GM19025 (cell line): ENCODE measurements around the gene BOLL.
A peak's percentile ranks its signal among the peaks of the same experiment; 100 is the strongest.
"Not testable (repeated sequence)": the region's sequence is repeated elsewhere in the genome, so short reads cannot be mapped to it uniquely, and the experiment has no call there.

ENCODE experiments used
- ATAC-seq: cut with Tn5 transposase; IDR thresholded peaks from one replicate; pipeline ENCODE4 v1.9.1; 2021; ENCODE audit warnings: mild to moderate bottlenecking, low read depth, moderate library complexity; ENCODE audit not compliant: unreplicated experiment

The BOLL gene

GRCh38 chr2:197784956-197785941 is at the start of gene BOLL:
Gene BOLL (minus strand): TSS chr2:197785319. CDS start chr2:197781850, 3,469 bp downstream.
- ATAC-seq, result no peak

- not testable (repeated sequence) for ATAC-seq
These were observed 49.7 kb upstream of the BOLL start for GRCh38 chr2:197834771-197835170.

- no peak for ATAC-seq
These were observed 43.5 kb upstream of the BOLL start for GRCh38 chr2:197828464-197829135.

GRCh38 chr2:197827618-197828017 is 42.5 kb upstream of the BOLL start:
- no peak for ATAC-seq

GRCh38 chr2:197822333-197822732 is 37.2 kb upstream of the BOLL start:
- no peak for ATAC-seq

GRCh38 chr2:197821550-197822289 is 36.6 kb upstream of the BOLL start:
- ATAC-seq, result no peak

- ATAC-seq, result no peak
These were observed 29.4 kb upstream of the BOLL start for GRCh38 chr2:197814526-197814925.

- no peak for ATAC-seq
These were observed 28.1 kb upstream of the BOLL start for GRCh38 chr2:197813093-197813787.

GRCh38 chr2:197810491-197810890 is 25.4 kb upstream of the BOLL start:
- ATAC-seq, result no peak

GRCh38 chr2:197810016-197810415 is 24.9 kb upstream of the BOLL start:
- ATAC-seq, result no peak

- no peak for ATAC-seq
These were observed 23.9 kb upstream of the BOLL start for GRCh38 chr2:197809064-197809463.

GRCh38 chr2:197805715-197806633 is 20.9 kb upstream of the BOLL start:
- no peak for ATAC-seq

GRCh38 chr2:197804758-197805714 is 19.9 kb upstream of the BOLL start:
- peak; percentile 25 for ATAC-seq

- ATAC-seq, result peak; percentile 100
These were observed 19.1 kb upstream of the BOLL start, which contains the start of gene PLCL1 for GRCh38 chr2:197804049-197804757. Gene PLCL1 (plus strand): TSS chr2:197804593.

- ATAC-seq, result no peak
These were observed 17.9 kb upstream of the BOLL start for GRCh38 chr2:197803033-197803444.

- ATAC-seq, result no peak
These were observed 15.9 kb upstream of the BOLL start for GRCh38 chr2:197801033-197801432.

GRCh38 chr2:197800091-197800490 is 15.0 kb upstream of the BOLL start:
- no peak for ATAC-seq
